Measurements from ENCODE around the gene DAGLA. TPM values are rescaled to one million over a fixed set of nuclear protein-coding genes. Genes with fewer than 3 reads are reported as not detected.

Gene DAGLA
- total and polyA plus RNA-seq, 10 donors = 0.27 to 5.0 (median 3.3) TPM

- intact Hi-C loops (cut with DNase I; ENCODE audit: low total_unique reads) = loop anchor here (5.0 kb wide), 1 partner anchor 48 kb away; the partner anchor contains the start of gene DAGLA
- Histone ChIP-seq H3K27ac (no peak overlapping the region), H3K27me3 (replicated peaks in 1 of 7) (no peaks in the 10 kb centered on the region), H3K9me3 (no peaks in the 10 kb centered on the region), H3K36me3 (peaks cover 0 to 47% (median 0%) of the 10 kb centered on the region in 6 donors), H3K4me1 (peaks cover 0 to 11% (median 7%) of the 10 kb centered on the region in 6 donors), H3K4me3 (no peak overlapping the region)
- TF ChIP-seq POLR2AphosphoS5 (IDR thresholded peaks at IDR 0.05) (no peak), POLR2A (IDR thresholded peaks at IDR 0.05) (no peak), CTCF (IDR thresholded peaks at IDR 0.05 in 8 of 11, conservative IDR thresholded peaks at IDR 0.05 in 3 of 11) (no peak)
- DNase-seq = no peak
- 81 to 90% (median 85%) methylated on average over 11 to 13 of the region's 13 CpGs for WGBS, 5 donors
Observed at GRCh38 chr11:61730240-61730994, 50.2 kb downstream of the DAGLA start.

GRCh38 chr11:61731211-61731951 is 51.2 kb downstream of the DAGLA start:
- 84 to 92% (median 85%) methylated on average over 18 to 19 of the region's 19 CpGs for WGBS, 5 donors
- DNase-seq = no peak
- H3K4me3 ChIP-seq = no peak overlapping the region
- H3K36me3 ChIP-seq = peaks cover 0 to 47% (median 0%) of the 10 kb centered on the region in 6 donors
- H3K9me3 ChIP-seq = no peaks in the 10 kb centered on the region
- TF ChIP-seq CTCF (IDR thresholded peaks at IDR 0.05 in 8 of 11, conservative IDR thresholded peaks at IDR 0.05 in 3 of 11) = no peak
- TF ChIP-seq POLR2A (IDR thresholded peaks at IDR 0.05) = no peak
- TF ChIP-seq POLR2AphosphoS5 (IDR thresholded peaks at IDR 0.05) = no peak
- H3K27me3 ChIP-seq (replicated peaks in 1 of 7) = no peaks in the 10 kb centered on the region
- peaks cover 0 to 11% (median 7%) of the 10 kb centered on the region in 6 donors for H3K4me1 ChIP-seq
- H3K27ac ChIP-seq = no peak overlapping the region
- intact Hi-C loops (cut with DNase I; ENCODE audit: low total_unique reads) = loop anchor here (5.0 kb wide), 1 partner anchor 49 kb away; the partner anchor contains the start of gene DAGLA

- no peak for DNase-seq
- H3K27ac ChIP-seq = no peak overlapping the region
- no peak overlapping the region for H3K4me3 ChIP-seq
- H3K27me3 ChIP-seq (replicated peaks in 1 of 7) = no peaks in the 10 kb centered on the region
- TF ChIP-seq CTCF (IDR thresholded peaks at IDR 0.05 in 8 of 11, conservative IDR thresholded peaks at IDR 0.05 in 3 of 11) (no peak), POLR2A (IDR thresholded peaks at IDR 0.05) (no peak), POLR2AphosphoS5 (IDR thresholded peaks at IDR 0.05) (no peak)
- peaks cover 0 to 47% (median 0%) of the 10 kb centered on the region in 6 donors for H3K36me3 ChIP-seq
- WGBS, 5 donors = 74 to 91% (median 81%) methylated on average over 5 to 8 of the region's 8 CpGs
- peaks cover 0 to 11% (median 7%) of the 10 kb centered on the region in 6 donors for H3K4me1 ChIP-seq
- intact Hi-C loops (cut with DNase I; ENCODE audit: low total_unique reads) = loop anchor here (5.0 kb wide), 1 partner anchor 50 kb away; the partner anchor contains the start of gene DAGLA
- H3K9me3 ChIP-seq = no peaks in the 10 kb centered on the region
Observed at GRCh38 chr11:61731952-61732675, 51.9 kb downstream of the DAGLA start.
